ENCODE results near the gene CCDC102A.
"Not testable (repeated sequence)": the region's sequence is repeated elsewhere in the genome, so short reads cannot be mapped to it uniquely, and the experiment has no call there.

CCDC102A gene

GRCh38 chr16:57555831-57556230 is 19.5 kb upstream of the CCDC102A start:
- Histone ChIP-seq H3K79me2 (ENCODE audit: control insufficient read depth, insufficient read depth, low read length) (no peaks in the 10 kb centered on the region), H2BK5ac (ENCODE audit: low read length) (no peak overlapping the region), H3K4me3 (ENCODE audit: low read length) (no peak overlapping the region), H2BK120ac (ENCODE audit: low read depth, low read length) (no peak overlapping the region), H2BK15ac (replicated peaks; ENCODE audit: low read depth) (no peak overlapping the region), H3K4me1 (ENCODE audit: control insufficient read depth, low read depth, low read length) (no peaks in the 10 kb centered on the region), H3K27ac (ENCODE audit: low read depth, low read length) (no peak overlapping the region), H3K27me3 (ENCODE audit: insufficient read depth, low read length, poor library complexity) (no peaks in the 10 kb centered on the region), H3K9ac (ENCODE audit: low read length) (no peak overlapping the region), H3K36me3 (ENCODE audit: control insufficient read depth, insufficient read depth, low read length) (no peaks in the 10 kb centered on the region), H2AK5ac (ENCODE audit: low read length) (no peak overlapping the region), H3K23ac (ENCODE audit: low read length) (no peak overlapping the region), H3K4me2 (ENCODE audit: low read length) (no peak overlapping the region), H3K56ac (ENCODE audit: low read length) (no peak overlapping the region), H3K18ac (ENCODE audit: low read length) (no peak overlapping the region), H3K79me1 (ENCODE audit: low read length) (no peaks in the 10 kb centered on the region), H4K8ac (ENCODE audit: low read depth, low read length) (no peak overlapping the region), H4K5ac (ENCODE audit: low read length) (no peak overlapping the region), H3K4ac (ENCODE audit: low read depth, low read length) (no peak overlapping the region)
- no peak for DNase-seq
- no CpG with 5 or more reads among the region's 3 CpGs for WGBS (ENCODE audit: extremely low coverage, insufficient coverage, low lambda C conversion rate)

GRCh38 chr16:57551057-57551456 is 14.7 kb upstream of the CCDC102A start:
- Histone ChIP-seq H3K18ac (ENCODE audit: low read length) (no peak overlapping the region), H2BK120ac (ENCODE audit: low read depth, low read length) (no peak overlapping the region), H3K79me2 (ENCODE audit: control insufficient read depth, insufficient read depth, low read length) (no peaks in the 10 kb centered on the region), H3K27me3 (ENCODE audit: insufficient read depth, low read length, poor library complexity) (no peaks in the 10 kb centered on the region), H3K4me2 (ENCODE audit: low read length) (no peak overlapping the region), H4K5ac (ENCODE audit: low read length) (no peak overlapping the region), H3K23ac (ENCODE audit: low read length) (no peak overlapping the region), H3K56ac (ENCODE audit: low read length) (no peak overlapping the region), H3K4ac (ENCODE audit: low read depth, low read length) (no peak overlapping the region), H3K9ac (ENCODE audit: low read length) (no peak overlapping the region), H2AK5ac (ENCODE audit: low read length) (no peak overlapping the region), H2BK5ac (ENCODE audit: low read length) (no peak overlapping the region), H4K8ac (ENCODE audit: low read depth, low read length) (no peak overlapping the region), H3K36me3 (ENCODE audit: control insufficient read depth, insufficient read depth, low read length) (no peaks in the 10 kb centered on the region), H3K27ac (ENCODE audit: low read depth, low read length) (no peak overlapping the region), H2BK15ac (replicated peaks; ENCODE audit: low read depth) (no peak overlapping the region), H3K4me1 (ENCODE audit: control insufficient read depth, low read depth, low read length) (no peaks in the 10 kb centered on the region), H3K79me1 (ENCODE audit: low read length) (no peaks in the 10 kb centered on the region), H3K4me3 (ENCODE audit: low read length) (no peak overlapping the region)
- no CpG with 5 or more reads among the region's 3 CpGs for WGBS (ENCODE audit: extremely low coverage, insufficient coverage, low lambda C conversion rate)
- DNase-seq, result no peak

DNA sequence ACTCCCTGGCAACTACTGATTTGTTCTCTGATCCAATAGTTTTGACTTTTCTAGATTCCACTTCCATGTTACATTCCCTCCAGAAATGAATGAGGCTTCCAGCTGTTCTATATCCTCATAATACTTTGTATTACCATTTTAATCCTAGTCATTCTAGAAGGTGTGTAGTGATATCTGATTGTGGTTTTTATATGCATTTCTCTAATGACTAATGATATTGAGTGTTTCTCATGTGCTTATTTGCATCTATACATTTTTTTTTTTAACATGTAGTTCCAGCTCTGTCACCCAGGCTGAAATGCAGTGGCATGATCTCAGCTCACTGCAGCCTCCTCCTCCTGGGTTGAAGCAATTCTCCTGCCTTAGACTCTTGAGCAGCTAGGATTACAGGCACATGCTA is 13.4 kb upstream of the CCDC102A start:
- no peaks in the 10 kb centered on the region for H3K79me1 ChIP-seq (ENCODE audit: low read length)
- H2AK5ac ChIP-seq (ENCODE audit: low read length), result no peak overlapping the region
- no peak overlapping the region for H4K8ac ChIP-seq (ENCODE audit: low read depth, low read length)
- no peaks in the 10 kb centered on the region for H3K79me2 ChIP-seq (ENCODE audit: control insufficient read depth, insufficient read depth, low read length)
- H3K27me3 ChIP-seq (ENCODE audit: insufficient read depth, low read length, poor library complexity), result no peaks in the 10 kb centered on the region
- no peak overlapping the region for H4K5ac ChIP-seq (ENCODE audit: low read length)
- no peak overlapping the region for H3K56ac ChIP-seq (ENCODE audit: low read length)
- H3K36me3 ChIP-seq (ENCODE audit: control insufficient read depth, insufficient read depth, low read length), result no peaks in the 10 kb centered on the region
- H3K18ac ChIP-seq (ENCODE audit: low read length), result no peak overlapping the region
- H3K23ac ChIP-seq (ENCODE audit: low read length), result no peak overlapping the region
- no peak overlapping the region for H2BK120ac ChIP-seq (ENCODE audit: low read depth, low read length)
- H3K4me3 ChIP-seq (ENCODE audit: low read length), result no peak overlapping the region
- no peak overlapping the region for H3K4ac ChIP-seq (ENCODE audit: low read depth, low read length)
- H2BK5ac ChIP-seq (ENCODE audit: low read length), result no peak overlapping the region
- H2BK15ac ChIP-seq (replicated peaks; ENCODE audit: low read depth), result no peak overlapping the region
- H3K27ac ChIP-seq (ENCODE audit: low read depth, low read length), result no peak overlapping the region
- no peak overlapping the region for H3K9ac ChIP-seq (ENCODE audit: low read length)
- H3K4me1 ChIP-seq (ENCODE audit: control insufficient read depth, low read depth, low read length), result no peaks in the 10 kb centered on the region
- no peak overlapping the region for H3K4me2 ChIP-seq (ENCODE audit: low read length)
- no peak for DNase-seq

DNA sequence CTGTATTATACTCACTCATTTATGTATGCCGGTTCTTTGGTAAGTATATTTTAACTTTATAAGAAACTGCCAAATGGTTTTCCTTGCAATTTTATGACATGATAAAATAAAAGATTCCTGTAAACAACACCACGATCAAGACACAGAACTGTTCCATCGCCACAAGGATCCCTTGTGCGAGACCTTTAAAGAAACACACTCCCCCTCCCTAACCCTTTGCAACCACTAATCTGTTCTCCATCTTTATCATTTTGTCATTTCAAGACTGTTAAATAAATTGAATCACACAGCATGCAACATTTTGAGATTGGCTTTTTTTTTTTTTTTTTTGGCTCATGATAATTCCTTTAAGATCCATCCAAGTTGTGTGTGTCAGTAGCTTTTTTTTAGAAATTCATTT is 12.0 kb upstream of the CCDC102A start:
- Histone ChIP-seq H3K36me3 (ENCODE audit: control insufficient read depth, insufficient read depth, low read length) (no peaks in the 10 kb centered on the region), H3K4me3 (ENCODE audit: low read length) (no peak overlapping the region), H3K4me2 (ENCODE audit: low read length) (no peak overlapping the region), H3K27ac (ENCODE audit: low read depth, low read length) (no peak overlapping the region), H3K23ac (ENCODE audit: low read length) (no peak overlapping the region), H2BK15ac (replicated peaks; ENCODE audit: low read depth) (no peak overlapping the region), H2BK120ac (ENCODE audit: low read depth, low read length) (no peak overlapping the region), H3K18ac (ENCODE audit: low read length) (no peak overlapping the region), H3K27me3 (ENCODE audit: insufficient read depth, low read length, poor library complexity) (no peaks in the 10 kb centered on the region), H2AK5ac (ENCODE audit: low read length) (no peak overlapping the region), H4K8ac (ENCODE audit: low read depth, low read length) (no peak overlapping the region), H3K56ac (ENCODE audit: low read length) (no peak overlapping the region), H4K5ac (ENCODE audit: low read length) (no peak overlapping the region), H3K9ac (ENCODE audit: low read length) (no peak overlapping the region), H3K4ac (ENCODE audit: low read depth, low read length) (no peak overlapping the region), H3K4me1 (ENCODE audit: control insufficient read depth, low read depth, low read length) (no peaks in the 10 kb centered on the region), H3K79me2 (ENCODE audit: control insufficient read depth, insufficient read depth, low read length) (no peaks in the 10 kb centered on the region), H2BK5ac (ENCODE audit: low read length) (no peak overlapping the region), H3K79me1 (ENCODE audit: low read length) (no peaks in the 10 kb centered on the region)
- DNase-seq, result no peak
- no CpG with 5 or more reads among the region's 4 CpGs for WGBS (ENCODE audit: extremely low coverage, insufficient coverage, low lambda C conversion rate)

DNA sequence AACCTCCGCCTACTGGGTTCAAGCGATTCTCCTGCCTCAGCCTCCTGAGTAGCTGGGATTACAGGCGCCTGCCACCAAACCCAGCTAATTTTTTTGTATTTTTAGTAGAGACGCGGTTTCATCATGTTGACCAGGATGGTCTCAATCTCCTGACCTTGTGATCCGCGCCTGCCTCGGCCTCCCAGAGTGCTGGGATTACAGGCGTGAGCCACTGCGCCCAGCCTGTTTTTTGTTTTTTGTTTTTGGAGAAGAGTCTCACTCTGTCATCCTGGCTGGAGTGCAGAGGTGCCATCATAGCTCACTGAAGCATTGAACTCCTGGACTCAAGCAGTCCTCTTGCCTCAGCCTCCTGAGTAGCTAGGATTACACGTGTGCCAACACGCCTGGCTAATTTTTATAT is 11.2 kb upstream of the CCDC102A start:
- H3K27ac ChIP-seq (ENCODE audit: low read depth, low read length); H3K18ac ChIP-seq (ENCODE audit: low read length); H3K4me1 ChIP-seq (ENCODE audit: control insufficient read depth, low read depth, low read length); H3K27me3 ChIP-seq (ENCODE audit: insufficient read depth, low read length, poor library complexity); H3K23ac ChIP-seq (ENCODE audit: low read length); H4K5ac ChIP-seq (ENCODE audit: low read length); H2BK15ac ChIP-seq (replicated peaks; ENCODE audit: low read depth); H2BK120ac ChIP-seq (ENCODE audit: low read depth, low read length); H3K4me3 ChIP-seq (ENCODE audit: low read length); H3K79me1 ChIP-seq (ENCODE audit: low read length); H3K56ac ChIP-seq (ENCODE audit: low read length); H2AK5ac ChIP-seq (ENCODE audit: low read length); H4K8ac ChIP-seq (ENCODE audit: low read depth, low read length); H3K4me2 ChIP-seq (ENCODE audit: low read length); H3K9ac ChIP-seq (ENCODE audit: low read length); DNase-seq; H3K79me2 ChIP-seq (ENCODE audit: control insufficient read depth, insufficient read depth, low read length); H3K4ac ChIP-seq (ENCODE audit: low read depth, low read length); H2BK5ac ChIP-seq (ENCODE audit: low read length); H3K36me3 ChIP-seq (ENCODE audit: control insufficient read depth, insufficient read depth, low read length): not testable (repeated sequence)
- WGBS (ENCODE audit: extremely low coverage, insufficient coverage, low lambda C conversion rate), result no CpG with 5 or more reads among the region's 12 CpGs

DNA sequence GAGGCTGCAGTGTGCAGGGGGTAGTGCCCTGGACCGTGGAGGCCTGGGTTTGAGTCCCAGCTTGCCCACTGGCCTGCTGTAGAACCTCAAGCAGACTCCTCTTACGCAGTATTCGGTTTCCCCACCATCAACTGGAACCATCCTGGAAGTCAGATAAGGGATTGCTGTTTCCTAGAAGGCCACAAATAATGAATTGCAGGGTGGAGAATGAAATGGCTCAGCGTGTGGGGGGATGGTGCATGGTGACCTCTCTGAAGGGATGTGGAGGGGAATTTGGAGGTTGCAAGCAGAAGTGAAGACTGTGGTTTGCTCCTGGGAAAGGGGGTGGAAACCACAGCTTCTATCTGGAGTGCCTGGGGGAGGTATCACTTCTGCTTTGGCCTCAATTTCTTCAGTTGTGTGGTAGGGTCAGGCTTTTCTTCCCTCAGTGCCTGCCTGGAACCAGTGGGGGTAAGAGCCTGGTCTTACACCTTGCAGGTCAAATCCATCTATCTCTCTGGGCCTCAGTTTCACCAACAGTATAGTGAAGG is 7.8 kb upstream of the CCDC102A start:
- no peak overlapping the region for H3K4me3 ChIP-seq (ENCODE audit: low read length)
- H2BK15ac ChIP-seq (replicated peaks; ENCODE audit: low read depth), result no peak overlapping the region
- no peak overlapping the region for H2BK120ac ChIP-seq (ENCODE audit: low read depth, low read length)
- no peak overlapping the region for H2AK5ac ChIP-seq (ENCODE audit: low read length)
- no peaks in the 10 kb centered on the region for H3K79me1 ChIP-seq (ENCODE audit: low read length)
- H3K27ac ChIP-seq (ENCODE audit: low read depth, low read length), result no peak overlapping the region
- H2BK5ac ChIP-seq (ENCODE audit: low read length), result no peak overlapping the region
- no peak overlapping the region for H3K23ac ChIP-seq (ENCODE audit: low read length)
- H3K4me1 ChIP-seq (ENCODE audit: control insufficient read depth, low read depth, low read length), result no peaks in the 10 kb centered on the region
- no peaks in the 10 kb centered on the region for H3K27me3 ChIP-seq (ENCODE audit: insufficient read depth, low read length, poor library complexity)
- no peaks in the 10 kb centered on the region for H3K79me2 ChIP-seq (ENCODE audit: control insufficient read depth, insufficient read depth, low read length)
- H3K4ac ChIP-seq (ENCODE audit: low read depth, low read length), result no peak overlapping the region
- H3K36me3 ChIP-seq (ENCODE audit: control insufficient read depth, insufficient read depth, low read length), result no peaks in the 10 kb centered on the region
- no peak overlapping the region for H4K5ac ChIP-seq (ENCODE audit: low read length)
- H3K9ac ChIP-seq (ENCODE audit: low read length), result no peak overlapping the region
- no peak for DNase-seq
- H3K4me2 ChIP-seq (ENCODE audit: low read length), result no peak overlapping the region
- WGBS (ENCODE audit: extremely low coverage, insufficient coverage, low lambda C conversion rate), result no CpG with 5 or more reads among the region's 4 CpGs
- H3K56ac ChIP-seq (ENCODE audit: low read length), result no peak overlapping the region
- no peak overlapping the region for H3K18ac ChIP-seq (ENCODE audit: low read length)
- no peak overlapping the region for H4K8ac ChIP-seq (ENCODE audit: low read depth, low read length)
